Measurements from ENCODE around the gene VRK2.
"Not testable (repeated sequence)": the region's sequence is repeated elsewhere in the genome, so short reads cannot be mapped to it uniquely, and the experiment has no call there.

The VRK2 gene

DNA sequence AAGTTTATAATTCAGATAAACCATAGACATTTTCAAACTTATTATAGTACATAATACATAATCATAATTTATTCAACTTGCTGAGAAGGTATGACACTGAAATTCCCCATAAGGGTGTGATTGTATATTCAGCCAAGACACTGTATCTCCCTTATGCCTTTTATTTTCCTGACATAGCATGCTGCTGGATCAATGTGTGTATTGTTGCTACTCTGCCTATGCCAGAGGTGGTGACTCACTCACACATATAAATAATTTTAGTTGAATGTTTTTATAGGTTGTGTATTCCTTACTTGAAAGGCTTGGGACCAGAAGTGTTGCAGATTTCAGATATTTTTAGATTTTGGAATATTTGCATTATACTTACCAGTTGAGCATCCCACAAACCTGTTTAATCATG lies 86.8 kb downstream of the VRK2 start:
- Histone ChIP-seq H3K27ac (ENCODE audit: low read length) (no peak overlapping the region), H3K36me3 (ENCODE audit: control insufficient read depth, insufficient read depth, low read length) (no peaks in the 10 kb centered on the region), H3K4me3 (ENCODE audit: low read length) (no peak overlapping the region), H3K27me3 (ENCODE audit: control insufficient read depth, insufficient read depth, low read length) (no peaks in the 10 kb centered on the region), H3K9me3 (ENCODE audit: control insufficient read depth, insufficient read depth, low read length) (no peaks in the 10 kb centered on the region), H3K4me1 (ENCODE audit: control insufficient read depth, insufficient read depth, low read length) (no peaks in the 10 kb centered on the region)
- no peak for DNase-seq (ENCODE audit: low read depth, low spot score)

DNA sequence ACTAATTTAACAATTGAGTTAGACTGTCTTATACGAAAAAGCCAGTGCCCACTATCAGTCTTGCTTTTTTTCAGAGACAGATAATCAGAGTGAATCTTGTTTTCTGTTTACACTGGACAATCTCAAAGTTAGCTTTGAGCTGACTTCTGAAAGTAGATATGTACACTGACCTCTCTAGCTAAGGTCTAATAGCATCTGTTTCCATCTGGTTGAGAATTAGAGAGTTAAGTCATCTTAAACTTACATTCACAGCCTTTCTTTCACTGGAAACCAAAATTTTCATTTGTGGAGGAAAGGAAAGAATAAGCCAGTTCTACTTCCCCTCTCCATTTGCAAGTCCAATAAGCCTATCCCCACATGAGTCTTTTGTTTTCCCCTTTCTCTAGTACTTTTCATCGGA lies 89.3 kb downstream of the VRK2 start:
- WGBS (ENCODE audit: insufficient coverage, insufficient read length): no CpG with 5 or more reads among the region's 2 CpGs
- Histone ChIP-seq H3K36me3 (ENCODE audit: control insufficient read depth, insufficient read depth, low read length) (no peaks in the 10 kb centered on the region), H3K9me3 (ENCODE audit: control insufficient read depth, insufficient read depth, low read length) (no peaks in the 10 kb centered on the region), H3K4me3 (ENCODE audit: low read length) (no peak overlapping the region), H3K27ac (ENCODE audit: low read length) (no peak overlapping the region), H3K4me1 (ENCODE audit: control insufficient read depth, insufficient read depth, low read length) (no peaks in the 10 kb centered on the region), H3K27me3 (ENCODE audit: control insufficient read depth, insufficient read depth, low read length) (no peaks in the 10 kb centered on the region)
- no peak for DNase-seq (ENCODE audit: low read depth, low spot score)

DNA sequence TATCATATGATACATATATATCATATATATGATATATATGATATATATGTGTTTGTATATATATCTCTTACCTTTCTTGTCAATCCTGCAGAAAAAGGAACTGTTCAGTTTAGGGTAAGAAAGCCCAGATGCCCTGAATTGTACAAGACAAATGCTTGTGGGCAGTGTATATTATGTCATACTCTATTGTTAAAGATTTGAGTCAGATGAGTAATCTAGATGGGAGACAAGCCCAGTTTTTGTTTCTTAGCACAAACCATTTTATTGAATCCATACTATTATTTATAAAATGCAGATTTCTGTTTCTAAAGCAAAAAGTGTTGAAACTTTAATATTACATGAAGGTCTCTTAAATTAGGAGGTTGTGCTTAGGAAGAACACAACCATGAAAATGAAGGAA lies 90.6 kb downstream of the VRK2 start:
- Histone ChIP-seq H3K36me3 (ENCODE audit: control insufficient read depth, insufficient read depth, low read length) (no peaks in the 10 kb centered on the region), H3K9me3 (ENCODE audit: control insufficient read depth, insufficient read depth, low read length) (no peaks in the 10 kb centered on the region), H3K27ac (ENCODE audit: low read length) (no peak overlapping the region), H3K4me3 (ENCODE audit: low read length) (no peak overlapping the region), H3K4me1 (ENCODE audit: control insufficient read depth, insufficient read depth, low read length) (no peaks in the 10 kb centered on the region), H3K27me3 (ENCODE audit: control insufficient read depth, insufficient read depth, low read length) (no peaks in the 10 kb centered on the region)
- DNase-seq (ENCODE audit: low read depth, low spot score): no peak

DNA sequence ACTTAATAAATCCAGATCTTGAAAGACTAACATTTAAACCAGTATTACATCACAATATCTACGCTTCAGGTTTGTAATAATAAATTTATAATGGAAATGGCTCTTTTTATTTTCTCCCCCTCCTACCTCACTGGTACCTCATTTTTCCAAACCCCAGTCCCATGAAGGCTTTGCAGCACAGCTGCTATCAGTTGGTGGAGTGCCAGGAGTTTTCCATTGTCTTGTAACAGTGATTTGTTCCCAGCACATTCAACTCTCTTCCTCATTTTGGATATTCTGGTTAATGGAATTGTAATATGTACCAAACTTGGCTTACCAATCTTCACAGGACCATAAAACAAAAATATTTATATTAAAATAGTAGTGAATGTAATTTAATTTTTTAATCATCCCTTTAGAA lies 91.2 kb downstream of the VRK2 start:
- H3K4me1 ChIP-seq (ENCODE audit: control insufficient read depth, insufficient read depth, low read length): no peaks in the 10 kb centered on the region
- H3K27ac ChIP-seq (ENCODE audit: low read length): no peak overlapping the region
- H3K4me3 ChIP-seq (ENCODE audit: low read length): no peak overlapping the region
- no peak for DNase-seq (ENCODE audit: low read depth, low spot score)
- no peaks in the 10 kb centered on the region for H3K27me3 ChIP-seq (ENCODE audit: control insufficient read depth, insufficient read depth, low read length)
- WGBS (ENCODE audit: insufficient coverage, insufficient read length): no CpG with 5 or more reads among the region's 1 CpG
- no peaks in the 10 kb centered on the region for H3K9me3 ChIP-seq (ENCODE audit: control insufficient read depth, insufficient read depth, low read length)
- H3K36me3 ChIP-seq (ENCODE audit: control insufficient read depth, insufficient read depth, low read length): no peaks in the 10 kb centered on the region

DNA sequence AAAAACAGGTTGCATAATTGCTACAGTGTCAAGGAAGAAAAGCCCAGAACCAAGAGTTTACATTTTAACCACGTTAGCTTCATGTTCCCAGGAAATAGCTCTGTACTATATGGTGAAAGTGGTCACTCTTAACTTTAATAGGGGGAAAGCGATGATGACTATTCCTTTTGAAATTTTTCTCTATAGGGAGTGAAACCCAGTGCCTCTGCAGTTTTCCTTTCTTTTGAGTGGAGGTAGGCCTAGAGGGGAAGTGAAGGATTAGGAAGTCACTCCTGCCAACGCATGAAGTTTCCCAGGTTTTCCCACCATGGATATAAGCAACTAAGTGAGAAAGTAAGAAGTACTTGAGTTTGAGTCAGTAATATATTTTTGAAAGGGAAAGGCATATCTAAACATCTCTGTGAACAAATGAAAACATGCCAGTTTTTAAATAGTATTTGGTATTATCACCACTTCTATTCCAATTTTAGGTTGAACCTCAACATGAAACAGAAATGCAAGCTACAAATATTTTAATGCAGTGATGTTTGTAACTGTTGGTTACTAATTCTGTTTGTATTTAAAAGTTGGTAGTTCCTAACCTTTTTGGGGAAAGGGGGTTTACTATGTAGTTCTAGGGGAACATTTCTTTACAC lies 91.9 kb downstream of the VRK2 start:
- WGBS (ENCODE audit: insufficient coverage, insufficient read length): no CpG with 5 or more reads among the region's 3 CpGs
- H3K4me3 ChIP-seq (ENCODE audit: low read length): no peak overlapping the region

DNA sequence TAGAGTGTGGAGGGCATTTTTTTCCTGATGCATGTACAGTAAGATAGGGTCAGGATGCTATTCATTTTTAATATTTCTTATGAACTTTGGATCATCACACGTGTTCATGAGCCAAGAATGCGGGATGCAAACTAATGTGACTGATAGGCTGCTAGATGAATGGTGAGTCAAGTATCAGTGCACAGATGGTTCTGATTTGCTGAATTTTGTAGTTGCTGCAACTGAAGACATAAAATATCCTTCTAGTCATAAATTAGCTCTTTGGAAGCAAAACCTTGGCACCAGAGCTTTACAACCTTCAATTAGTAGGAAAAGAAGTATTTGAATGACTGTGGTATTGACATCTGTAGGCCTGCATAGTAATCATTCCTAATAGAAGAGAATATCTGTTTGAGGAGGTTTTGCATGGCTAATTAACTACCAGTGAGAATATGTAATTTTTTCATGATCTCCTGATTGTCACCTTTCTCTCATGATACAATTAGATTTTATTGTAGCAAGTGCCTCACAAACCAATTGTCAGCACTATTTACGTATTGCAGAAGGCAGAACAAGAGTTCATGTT lies 94.0 kb downstream of the VRK2 start:
- no peak for DNase-seq (ENCODE audit: low read depth, low spot score)
- Histone ChIP-seq H3K4me1 (ENCODE audit: control insufficient read depth, insufficient read depth, low read length) (no peaks in the 10 kb centered on the region), H3K27me3 (ENCODE audit: control insufficient read depth, insufficient read depth, low read length) (no peaks in the 10 kb centered on the region), H3K9me3 (ENCODE audit: control insufficient read depth, insufficient read depth, low read length) (no peaks in the 10 kb centered on the region), H3K4me3 (ENCODE audit: low read length) (no peak overlapping the region), H3K27ac (ENCODE audit: low read length) (no peak overlapping the region), H3K36me3 (ENCODE audit: control insufficient read depth, insufficient read depth, low read length) (no peaks in the 10 kb centered on the region)
- WGBS (ENCODE audit: insufficient coverage, insufficient read length): no CpG with 5 or more reads among the region's 3 CpGs

More for the DNA sequence above, 91.9 kb downstream of the VRK2 start:
- no peak for DNase-seq (ENCODE audit: low read depth, low spot score)
- Histone ChIP-seq H3K9me3 (ENCODE audit: control insufficient read depth, insufficient read depth, low read length) (no peaks in the 10 kb centered on the region), H3K4me1 (ENCODE audit: control insufficient read depth, insufficient read depth, low read length) (no peaks in the 10 kb centered on the region), H3K27ac (ENCODE audit: low read length) (no peak overlapping the region), H3K36me3 (ENCODE audit: control insufficient read depth, insufficient read depth, low read length) (no peaks in the 10 kb centered on the region), H3K27me3 (ENCODE audit: control insufficient read depth, insufficient read depth, low read length) (no peaks in the 10 kb centered on the region)

DNA sequence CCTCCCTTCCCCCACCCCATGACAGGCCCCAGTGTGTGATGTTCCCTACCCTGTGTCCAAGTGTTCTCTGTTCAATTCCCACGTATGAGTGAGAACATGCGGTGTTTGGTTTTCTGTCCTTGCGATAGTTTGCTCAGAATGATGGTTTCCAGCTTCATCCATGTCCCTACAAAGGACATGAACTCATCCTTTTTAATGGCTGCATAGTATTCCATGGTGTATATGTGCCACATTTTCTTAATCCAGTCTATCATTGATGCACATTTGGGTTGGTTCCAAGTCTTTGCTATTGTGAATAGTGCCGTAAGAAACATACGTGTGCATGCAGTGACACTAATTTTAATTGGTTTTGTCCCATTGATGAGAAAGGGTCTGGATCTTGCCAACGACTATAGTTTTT lies 99.2 kb downstream of the VRK2 start:
- WGBS (ENCODE audit: insufficient coverage, insufficient read length): no CpG with 5 or more reads among the region's 6 CpGs
- not testable (repeated sequence) for H3K36me3 ChIP-seq (ENCODE audit: control insufficient read depth, insufficient read depth, low read length); H3K9me3 ChIP-seq (ENCODE audit: control insufficient read depth, insufficient read depth, low read length)

DNA sequence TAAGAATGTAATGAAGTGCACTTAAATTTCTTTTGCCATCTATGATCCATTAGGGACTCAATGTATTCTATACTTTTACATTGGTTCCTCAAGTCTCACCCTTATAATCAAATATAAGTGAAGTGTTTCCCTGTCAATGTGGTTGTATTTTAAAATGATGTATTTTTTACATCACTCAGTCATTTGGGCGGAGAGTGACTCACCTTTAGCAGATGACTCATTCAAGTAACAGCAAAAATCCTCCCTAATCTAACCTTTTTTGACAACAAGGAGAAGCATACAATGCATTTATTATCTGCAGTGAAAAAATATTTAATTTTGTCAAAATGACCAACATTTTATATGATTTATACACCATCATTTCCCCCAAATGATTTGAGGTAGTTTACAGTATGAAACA lies 100.1 kb downstream of the VRK2 start:
- H3K4me3 ChIP-seq (ENCODE audit: low read length): no peak overlapping the region
- H3K36me3 ChIP-seq (ENCODE audit: control insufficient read depth, insufficient read depth, low read length): no peaks in the 10 kb centered on the region
- WGBS (ENCODE audit: insufficient coverage, insufficient read length): no CpG with 5 or more reads among the region's 1 CpG
- no peaks in the 10 kb centered on the region for H3K9me3 ChIP-seq (ENCODE audit: control insufficient read depth, insufficient read depth, low read length)
- no peak for DNase-seq (ENCODE audit: low read depth, low spot score)
- H3K4me1 ChIP-seq (ENCODE audit: control insufficient read depth, insufficient read depth, low read length): no peaks in the 10 kb centered on the region
- H3K27ac ChIP-seq (ENCODE audit: low read length): no peak overlapping the region
- H3K27me3 ChIP-seq (ENCODE audit: control insufficient read depth, insufficient read depth, low read length): no peaks in the 10 kb centered on the region

More for the DNA sequence above, 99.2 kb downstream of the VRK2 start:
- not testable (repeated sequence) for DNase-seq (ENCODE audit: low read depth, low spot score); H3K4me3 ChIP-seq (ENCODE audit: low read length); H3K4me1 ChIP-seq (ENCODE audit: control insufficient read depth, insufficient read depth, low read length); H3K27ac ChIP-seq (ENCODE audit: low read length); H3K27me3 ChIP-seq (ENCODE audit: control insufficient read depth, insufficient read depth, low read length)

DNA sequence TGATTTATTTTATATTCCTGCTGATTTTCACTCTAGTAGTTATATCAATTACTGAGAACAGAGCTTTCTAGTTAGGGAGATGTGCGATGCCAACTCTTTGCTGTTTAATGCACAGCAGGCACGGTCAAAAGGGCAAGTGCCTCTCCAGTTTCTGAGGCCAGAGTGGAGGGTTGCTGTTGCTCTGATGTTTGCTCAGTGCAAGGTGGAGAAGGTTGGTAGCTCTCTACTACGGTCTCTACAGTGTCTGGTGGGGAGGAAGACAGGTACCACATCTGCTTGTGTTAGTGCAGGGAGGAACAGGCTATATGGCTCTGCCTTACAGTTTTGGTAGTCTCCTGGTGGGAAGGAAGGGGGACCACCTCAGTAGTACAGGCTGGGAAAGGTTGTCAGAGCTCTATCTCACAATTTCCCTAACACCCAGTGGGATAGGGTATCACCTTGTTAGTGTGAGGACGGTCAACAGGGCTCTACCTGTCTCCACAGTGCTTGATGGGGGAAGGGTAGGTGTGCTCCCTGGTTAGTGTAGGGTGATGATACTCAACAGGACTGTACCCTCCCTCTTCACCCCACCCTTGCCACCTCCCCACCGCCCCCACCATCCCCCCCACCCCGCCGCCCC lies 108.7 kb downstream of the VRK2 start:
- H3K4me1 ChIP-seq (ENCODE audit: control insufficient read depth, insufficient read depth, low read length): no peaks in the 10 kb centered on the region; the same call in 1 of the 2 replicates
- no peak overlapping the region for H3K27ac ChIP-seq (ENCODE audit: low read length)
- no peak for DNase-seq (ENCODE audit: low read depth, low spot score)
- H3K9me3 ChIP-seq (ENCODE audit: control insufficient read depth, insufficient read depth, low read length): no peaks in the 10 kb centered on the region
- no peaks in the 10 kb centered on the region for H3K36me3 ChIP-seq (ENCODE audit: control insufficient read depth, insufficient read depth, low read length)
- no peaks in the 10 kb centered on the region for H3K27me3 ChIP-seq (ENCODE audit: control insufficient read depth, insufficient read depth, low read length)
- no CpG with 5 or more reads among the region's 7 CpGs for WGBS (ENCODE audit: insufficient coverage, insufficient read length)
- no peak overlapping the region for H3K4me3 ChIP-seq (ENCODE audit: low read length)

DNA sequence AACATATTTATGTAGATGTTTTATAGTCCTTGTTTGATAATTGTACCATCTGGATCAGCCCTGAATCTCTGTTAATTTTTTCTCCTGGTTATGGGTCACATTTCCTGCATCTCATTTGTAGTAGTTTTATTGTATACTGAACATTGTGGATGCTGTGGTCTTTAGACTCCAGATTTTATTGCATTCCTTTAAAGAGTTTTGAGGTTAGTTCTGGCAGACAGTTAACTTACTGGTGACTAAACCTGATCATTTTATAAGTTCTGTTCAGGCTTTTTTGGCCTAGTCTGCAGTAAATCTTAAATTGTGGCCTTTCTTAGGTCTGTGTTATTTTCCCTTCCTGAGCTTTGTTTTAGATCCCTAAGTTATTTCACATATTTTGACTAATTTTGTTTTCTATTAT lies 110.2 kb downstream of the VRK2 start:
- DNase-seq (ENCODE audit: low read depth, low spot score): no peak
- no peak overlapping the region for H3K4me3 ChIP-seq (ENCODE audit: low read length)
- no peaks in the 10 kb centered on the region for H3K9me3 ChIP-seq (ENCODE audit: control insufficient read depth, insufficient read depth, low read length)
- H3K27ac ChIP-seq (ENCODE audit: low read length): no peak overlapping the region
- no peaks in the 10 kb centered on the region for H3K36me3 ChIP-seq (ENCODE audit: control insufficient read depth, insufficient read depth, low read length)
- no peaks in the 10 kb centered on the region; the same call in 1 of the 2 replicates for H3K4me1 ChIP-seq (ENCODE audit: control insufficient read depth, insufficient read depth, low read length)
- no peaks in the 10 kb centered on the region for H3K27me3 ChIP-seq (ENCODE audit: control insufficient read depth, insufficient read depth, low read length)

DNA sequence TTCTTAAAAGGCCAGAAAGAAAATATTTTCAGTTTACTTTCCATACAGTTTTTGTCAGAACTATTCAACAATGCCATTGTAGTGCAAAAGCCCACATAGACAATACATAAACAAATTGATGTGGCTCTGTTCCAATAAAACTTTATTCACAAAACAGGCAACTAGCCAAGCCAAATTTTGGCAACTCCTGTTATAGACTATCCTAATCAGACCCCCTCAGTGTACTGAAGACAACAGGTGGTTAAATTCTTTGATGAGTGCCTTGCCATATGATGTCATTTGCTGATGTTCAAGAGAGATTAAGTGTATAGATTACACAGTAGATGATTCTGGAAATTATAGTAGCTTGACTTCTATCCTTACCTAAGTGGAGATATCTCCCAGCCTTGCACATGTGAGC lies 111.1 kb downstream of the VRK2 start:
- H3K4me1 ChIP-seq (ENCODE audit: control insufficient read depth, insufficient read depth, low read length): no peaks in the 10 kb centered on the region; the same call in 1 of the 2 replicates
- no peak for DNase-seq (ENCODE audit: low read depth, low spot score)
- H3K4me3 ChIP-seq (ENCODE audit: low read length): no peak overlapping the region
- no peak overlapping the region for H3K27ac ChIP-seq (ENCODE audit: low read length)
- no peaks in the 10 kb centered on the region for H3K9me3 ChIP-seq (ENCODE audit: control insufficient read depth, insufficient read depth, low read length)
- H3K36me3 ChIP-seq (ENCODE audit: control insufficient read depth, insufficient read depth, low read length): no peaks in the 10 kb centered on the region
- H3K27me3 ChIP-seq (ENCODE audit: control insufficient read depth, insufficient read depth, low read length): no peaks in the 10 kb centered on the region
